Stimulated activated naive CD8-positive, alpha-beta T cell treated with anti-CD3 and anti-CD28 coated beads, Interleukin-15, Interleukin-2, amounts not matched to agents 100 U/mL and 50 U/mL, for 24 hours (primary cell): ENCODE data around the gene SEC24C.
"Not testable (repeated sequence)": the region's sequence is repeated elsewhere in the genome, so short reads cannot be mapped to it uniquely, and the experiment has no call there.

ENCODE experiments used
- ATAC-seq: fragments of 150-1000 bp; cut with Tn5 transposase; one replicate; pipeline ENCODE4 v1.10.0; 2021
- DNase-seq: peaks from one replicate; pipeline ENCODE4 v3.0.0; 2021

The SEC24C gene

DNA sequence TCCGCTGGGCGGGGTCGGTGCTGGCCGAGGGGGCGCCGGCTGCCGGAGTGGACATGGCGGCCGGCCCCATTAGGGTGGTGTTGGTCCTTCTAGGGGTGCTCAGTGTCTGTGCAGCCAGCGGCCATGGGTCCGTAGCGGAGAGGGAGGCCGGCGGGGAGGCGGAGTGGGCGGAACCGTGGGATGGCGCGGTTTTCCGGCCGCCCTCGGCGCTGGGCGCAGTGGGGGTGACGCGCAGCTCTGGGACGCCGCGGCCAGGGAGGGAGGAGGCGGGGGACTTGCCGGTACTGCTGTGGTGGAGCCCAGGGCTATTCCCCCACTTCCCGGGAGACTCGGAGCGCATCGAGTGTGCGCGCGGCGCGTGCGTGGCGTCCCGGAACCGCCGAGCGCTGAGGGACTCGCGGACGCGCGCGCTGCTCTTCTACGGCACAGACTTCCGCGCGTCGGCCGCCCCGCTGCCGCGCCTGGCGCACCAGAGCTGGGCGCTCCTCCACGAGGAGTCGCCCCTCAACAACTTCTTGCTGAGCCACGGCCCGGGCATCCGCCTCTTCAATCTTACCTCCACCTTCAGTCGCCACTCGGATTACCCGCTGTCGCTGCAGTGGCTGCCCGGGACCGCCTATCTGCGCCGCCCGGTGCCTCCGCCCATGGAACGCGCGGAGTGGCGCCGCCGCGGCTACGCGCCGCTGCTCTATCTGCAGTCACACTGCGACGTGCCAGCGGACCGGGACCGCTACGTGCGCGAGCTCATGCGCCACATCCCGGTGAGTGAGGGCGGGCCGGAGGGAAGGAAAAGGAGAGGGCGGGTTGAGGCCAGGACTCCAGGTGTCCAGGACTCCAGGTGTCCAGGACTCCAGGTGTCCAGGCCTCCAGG is 28.3 kb downstream of the SEC24C start:
- DNase-seq = peak; percentile 87
- peak; percentile 76 for ATAC-seq

DNA sequence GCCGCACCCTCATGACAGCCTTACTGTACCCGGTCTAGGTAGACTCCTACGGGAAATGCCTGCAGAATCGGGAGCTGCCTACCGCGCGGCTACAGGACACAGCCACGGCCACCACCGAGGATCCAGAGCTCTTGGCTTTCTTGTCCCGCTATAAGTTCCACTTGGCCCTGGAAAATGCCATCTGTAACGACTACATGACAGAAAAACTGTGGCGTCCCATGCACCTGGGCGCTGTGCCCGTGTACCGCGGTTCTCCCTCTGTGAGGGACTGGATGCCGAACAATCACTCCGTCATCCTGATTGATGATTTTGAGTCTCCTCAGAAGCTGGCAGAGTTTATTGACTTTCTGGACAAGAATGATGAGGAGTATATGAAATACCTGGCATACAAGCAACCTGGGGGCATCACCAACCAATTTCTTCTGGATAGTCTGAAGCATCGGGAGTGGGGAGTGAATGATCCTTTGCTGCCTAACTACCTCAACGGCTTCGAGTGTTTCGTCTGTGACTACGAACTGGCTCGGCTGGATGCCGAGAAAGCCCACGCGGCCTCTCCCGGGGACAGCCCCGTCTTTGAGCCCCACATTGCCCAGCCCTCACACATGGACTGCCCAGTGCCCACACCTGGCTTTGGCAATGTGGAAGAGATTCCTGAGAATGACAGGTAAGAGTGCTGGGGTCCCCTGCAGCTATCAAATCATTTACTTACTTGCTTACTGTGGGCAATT is 29.1 kb downstream of the SEC24C start:
- no peak for ATAC-seq
- peak; percentile 42 for DNase-seq

DNA sequence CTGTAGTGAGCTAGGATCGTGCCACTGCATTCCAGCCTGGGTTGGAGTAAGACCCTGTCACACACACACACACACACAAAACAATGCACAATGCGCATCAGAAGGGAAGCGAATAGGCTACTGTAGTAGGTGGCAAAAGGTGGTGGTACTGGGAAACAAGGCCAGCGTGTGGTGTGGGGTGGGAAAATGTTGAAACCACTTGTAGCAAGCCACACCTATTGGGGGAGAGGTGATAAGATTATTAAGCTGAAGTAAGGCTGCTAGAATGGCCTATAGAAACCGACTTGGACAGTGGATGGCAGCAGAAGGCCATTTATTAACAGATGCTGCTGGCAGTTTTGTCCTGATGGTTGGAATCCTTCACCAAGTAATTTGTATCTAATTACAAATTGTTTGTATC is 30.5 kb downstream of the SEC24C start:
- no peak for DNase-seq

DNA sequence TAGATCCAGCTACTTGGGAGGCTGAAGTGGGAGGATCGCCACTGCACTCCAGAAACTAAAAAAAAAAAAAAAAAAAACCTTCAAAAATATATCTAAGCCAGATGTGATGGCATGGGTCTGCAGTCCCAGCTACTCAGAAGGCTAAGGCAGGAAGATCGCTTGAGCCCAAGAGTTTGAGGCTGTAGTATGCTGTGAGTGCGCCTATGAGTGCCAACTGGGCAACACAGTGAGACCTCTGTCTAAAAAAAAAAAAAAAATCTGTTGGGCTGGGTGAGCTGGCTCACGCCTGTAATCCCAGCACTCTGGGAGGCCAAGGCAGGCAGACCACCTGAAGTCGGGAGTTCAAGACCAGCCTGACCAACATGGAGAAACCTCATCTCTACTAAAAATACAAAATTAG is 34.8 kb downstream of the SEC24C start:
- DNase-seq = no peak

More for the DNA sequence above, 30.5 kb downstream of the SEC24C start:
- ATAC-seq = no peak

DNA sequence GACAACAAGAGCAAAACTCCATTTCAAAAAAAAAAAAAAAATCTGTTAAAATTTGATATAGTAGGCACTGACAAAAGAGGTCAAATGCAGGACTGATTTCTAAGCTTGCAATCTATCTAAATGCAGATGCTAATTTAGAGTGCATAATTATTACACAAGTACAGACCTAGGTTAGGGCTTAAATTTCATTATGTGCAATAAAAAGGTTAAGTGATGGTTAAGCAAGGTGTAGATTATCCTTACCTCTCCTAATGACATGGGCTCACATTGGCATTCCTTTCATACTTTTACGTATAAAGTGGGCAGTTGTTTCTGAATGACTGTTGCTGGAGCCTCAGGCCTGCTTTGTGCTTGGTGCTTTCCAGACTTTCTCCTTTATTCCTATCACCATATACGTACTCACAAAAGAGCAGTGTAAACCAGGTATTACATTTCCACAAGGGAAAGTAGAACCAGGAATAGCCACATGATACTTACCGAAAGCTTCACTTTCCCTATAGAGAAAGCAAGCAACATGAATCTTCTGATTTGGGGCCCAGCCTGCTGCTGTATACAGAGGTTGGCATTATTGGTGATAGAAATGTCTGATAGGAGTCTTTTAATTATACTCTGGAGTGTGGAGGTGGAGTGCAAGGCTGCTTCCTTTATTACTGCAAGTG is 35.5 kb downstream of the SEC24C start:
- DNase-seq = no peak

More for the DNA sequence above, 34.8 kb downstream of the SEC24C start:
- no peak for ATAC-seq

DNA sequence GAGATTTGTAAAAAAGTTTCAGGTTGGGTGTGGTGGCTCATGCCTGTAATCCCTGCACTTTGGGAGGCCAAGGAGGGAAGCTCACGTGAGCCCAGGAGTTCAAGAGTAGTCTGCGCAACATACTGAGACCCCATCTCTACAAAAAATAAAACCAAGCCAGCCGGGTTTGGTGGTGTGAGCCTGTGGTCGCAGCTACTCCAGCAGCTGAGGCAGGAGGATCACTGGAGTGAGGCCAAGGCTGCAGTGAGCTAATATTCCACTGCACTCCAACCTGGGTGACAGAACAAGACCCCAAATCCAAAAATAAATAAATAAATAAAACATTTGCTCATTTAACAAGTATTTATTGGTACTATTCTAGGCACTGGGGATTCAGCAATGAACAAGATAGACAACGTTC is 36.1 kb downstream of the SEC24C start:
- DNase-seq = no peak
- ATAC-seq = no peak

More for the DNA sequence above, 35.5 kb downstream of the SEC24C start:
- no peak for ATAC-seq

DNA sequence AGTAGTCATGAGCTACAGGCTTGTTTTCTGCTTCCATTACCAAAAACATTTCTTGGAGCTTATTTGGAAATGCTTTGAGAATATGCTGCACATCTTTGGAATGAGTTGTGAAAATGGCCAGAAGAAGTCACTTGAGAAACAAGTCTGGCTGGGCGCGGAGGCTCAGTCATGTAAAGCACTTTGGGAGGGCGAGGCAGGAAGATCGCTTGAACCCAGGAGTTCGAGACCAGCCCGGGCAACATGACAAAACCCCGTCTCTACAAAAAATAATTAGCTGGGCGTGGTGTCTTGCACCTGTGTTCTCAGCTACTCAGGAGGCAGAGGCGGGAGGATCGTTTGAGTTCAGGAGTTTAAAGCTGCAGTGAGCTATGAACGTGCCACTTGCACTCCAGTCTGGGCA is 36.8 kb downstream of the SEC24C start:
- DNase-seq = no peak
- ATAC-seq = no peak

DNA sequence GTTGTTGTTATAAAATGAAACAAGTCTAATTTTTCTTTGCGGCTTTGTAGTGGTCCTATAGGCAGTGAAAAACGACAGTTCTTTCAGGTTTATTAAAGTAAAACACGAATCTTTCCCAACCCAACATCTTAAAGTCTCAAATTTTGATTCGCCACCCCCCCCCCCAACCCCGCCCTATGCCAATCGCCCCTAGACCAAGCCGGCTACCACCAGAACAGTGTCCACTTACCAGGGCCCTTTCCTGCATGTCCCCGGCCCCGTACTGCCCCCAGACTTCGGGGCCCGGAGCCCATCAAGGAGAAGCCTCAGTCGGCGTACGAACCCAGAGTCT is 37.3 kb downstream of the SEC24C start:
- DNase-seq = no peak
- ATAC-seq = peak; percentile 2

DNA sequence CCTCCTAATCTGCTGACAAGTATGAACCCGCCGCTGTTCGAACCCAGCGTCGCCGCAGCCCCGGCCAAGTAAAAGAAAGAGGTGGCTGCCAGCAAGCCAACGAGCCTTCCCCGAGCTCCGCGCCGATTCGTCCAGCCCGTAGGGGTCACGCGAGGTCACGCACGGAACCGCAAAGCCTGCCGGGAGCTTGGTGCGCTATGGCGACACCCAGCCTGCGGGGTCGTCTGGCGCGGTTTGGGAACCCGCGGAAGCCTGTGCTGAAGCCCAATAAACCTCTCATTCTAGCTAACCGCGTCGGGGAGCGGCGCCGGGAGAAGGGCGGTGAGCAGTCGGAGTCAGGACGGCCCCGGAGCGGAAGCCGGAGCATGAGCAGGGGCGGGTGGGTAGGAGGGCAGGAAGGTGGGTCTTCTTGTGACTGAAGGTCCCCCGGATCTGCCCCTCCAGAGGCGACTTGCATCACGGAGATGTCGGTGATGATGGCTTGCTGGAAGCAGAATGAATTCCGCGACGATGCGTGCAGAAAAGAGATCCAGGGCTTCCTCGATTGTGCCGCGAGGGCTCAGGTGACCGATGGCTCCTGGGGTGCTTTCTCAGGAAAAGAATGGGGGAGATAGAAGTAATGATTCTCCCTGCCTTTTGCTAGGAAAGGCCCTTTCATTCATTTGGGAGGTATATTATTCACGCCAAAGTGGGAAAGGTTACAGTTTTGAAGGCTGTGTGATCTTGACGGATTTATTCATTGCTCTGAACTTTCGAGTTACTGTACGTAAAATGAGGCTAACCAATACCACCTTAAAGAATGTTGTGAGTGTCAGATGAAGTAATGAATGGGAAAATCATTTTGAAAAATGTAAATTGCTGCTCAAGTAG is 37.9 kb downstream of the SEC24C start, which contains the start of gene CHCHD1:
TSS of gene CHCHD1 (plus strand) at position 170 of the 870 bp plus-strand sequence. CDS start at position 198, 28 bp downstream.
- ATAC-seq (peak; percentile 79), DNase-seq (peak; percentile 94)

DNA sequence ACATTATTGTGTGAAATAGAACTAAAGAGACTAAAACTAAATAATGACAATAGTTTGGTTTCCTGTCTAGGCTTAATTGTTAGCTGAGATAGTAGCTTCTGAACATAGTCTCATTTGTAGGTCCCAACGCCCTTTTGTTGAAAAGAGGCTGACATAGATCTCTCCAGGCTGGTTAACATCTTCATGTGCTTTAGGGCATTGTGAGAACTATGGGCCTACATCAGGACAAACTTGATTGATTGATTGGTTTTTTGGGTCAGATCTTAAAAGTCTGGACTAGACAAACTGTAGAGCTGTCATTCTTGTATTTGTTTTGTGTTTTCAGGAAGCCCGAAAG is 38.5 kb downstream of the SEC24C start:
- no peak for ATAC-seq

DNA sequence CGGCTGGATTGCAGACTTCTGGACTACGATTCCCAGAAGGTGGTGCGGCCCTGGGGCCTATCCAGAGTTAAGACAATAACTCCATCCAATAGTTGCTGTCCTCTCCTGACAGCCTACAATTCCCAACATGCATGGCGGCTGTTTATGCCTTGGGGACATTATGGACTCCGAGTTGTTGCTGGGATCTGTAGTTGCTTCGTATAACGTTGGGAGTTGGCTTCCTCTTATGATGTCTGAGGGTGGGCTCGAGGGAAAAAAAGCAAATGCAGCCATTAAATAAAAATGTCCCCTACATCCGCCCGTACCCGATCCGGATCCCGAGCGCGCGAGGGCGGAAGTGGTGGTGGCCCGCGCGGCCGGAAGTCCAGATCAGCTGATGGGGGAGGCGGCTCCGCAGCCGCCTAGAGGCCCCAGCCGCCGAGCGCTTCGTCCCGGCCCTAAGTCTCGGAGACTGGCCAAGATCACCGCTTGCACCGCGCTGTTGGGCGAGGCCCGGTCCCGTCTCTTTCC is 41.1 kb downstream of the SEC24C start, which contains the start of gene ZSWIM8:
TSS of gene ZSWIM8 (plus strand) at position 396 of the 510 bp plus-strand sequence. CDS start 273 bp downstream, outside the sequence.
- peak; percentile 86 for DNase-seq
- ATAC-seq = peak; percentile 89

More for the DNA sequence above, 38.5 kb downstream of the SEC24C start:
- no peak for DNase-seq

DNA sequence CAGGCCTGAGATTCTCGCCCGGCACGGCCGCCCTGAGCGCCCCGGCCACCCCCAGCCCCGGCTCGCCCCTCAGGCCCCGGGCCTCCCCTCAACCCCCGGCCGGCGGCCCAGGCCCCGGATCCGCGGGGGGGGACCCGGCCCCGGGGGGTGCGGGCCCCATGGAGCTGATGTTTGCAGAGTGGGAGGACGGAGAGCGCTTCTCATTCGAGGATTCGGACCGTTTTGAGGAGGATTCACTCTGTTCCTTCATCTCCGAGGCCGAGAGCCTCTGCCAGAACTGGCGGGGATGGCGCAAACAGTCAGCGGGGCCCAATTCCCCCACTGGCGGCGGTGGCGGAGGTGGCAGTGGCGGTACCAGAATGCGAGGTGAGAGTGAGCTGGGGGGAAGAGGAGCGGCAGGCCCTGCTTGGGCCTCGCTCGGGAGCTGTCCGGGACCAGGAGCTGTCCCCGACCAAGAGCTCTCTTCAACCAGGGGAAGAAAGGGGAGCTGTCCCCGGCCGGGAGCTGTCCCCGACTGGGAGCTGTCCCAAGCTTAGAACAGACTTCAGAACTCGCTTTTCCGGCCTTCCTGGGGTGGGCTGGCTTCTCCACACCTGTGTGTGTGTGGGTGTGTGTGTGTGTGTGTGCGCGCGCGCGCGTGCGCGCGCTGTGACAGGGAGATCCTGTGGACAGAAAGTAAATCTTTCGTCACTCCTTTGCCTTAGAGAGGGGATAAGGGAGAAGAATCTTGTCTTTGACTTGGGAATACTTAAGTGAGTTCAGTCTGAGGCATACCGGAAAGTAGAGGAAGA is 41.7 kb downstream of the SEC24C start:
- DNase-seq (peak; percentile 56), ATAC-seq (no peak)

DNA sequence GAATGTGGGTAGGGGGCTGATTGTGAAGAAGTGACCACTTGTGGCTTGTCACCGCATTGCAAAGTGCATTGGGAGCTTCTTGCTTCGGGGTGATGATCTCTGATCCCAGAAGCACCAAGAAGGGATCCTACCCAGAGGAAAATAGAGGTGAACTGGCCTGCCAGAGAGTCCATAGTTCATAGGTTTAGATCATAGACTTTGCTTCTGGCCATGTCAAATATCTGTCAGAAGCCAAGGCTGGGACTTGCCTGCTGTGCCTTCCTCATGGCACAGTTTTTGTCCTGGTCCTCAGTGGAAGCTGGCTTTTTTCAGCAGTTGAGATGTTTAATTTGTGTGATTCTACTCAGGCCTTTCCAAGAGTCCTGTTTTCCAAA is 42.3 kb downstream of the SEC24C start:
- ATAC-seq = no peak
- no peak for DNase-seq

DNA sequence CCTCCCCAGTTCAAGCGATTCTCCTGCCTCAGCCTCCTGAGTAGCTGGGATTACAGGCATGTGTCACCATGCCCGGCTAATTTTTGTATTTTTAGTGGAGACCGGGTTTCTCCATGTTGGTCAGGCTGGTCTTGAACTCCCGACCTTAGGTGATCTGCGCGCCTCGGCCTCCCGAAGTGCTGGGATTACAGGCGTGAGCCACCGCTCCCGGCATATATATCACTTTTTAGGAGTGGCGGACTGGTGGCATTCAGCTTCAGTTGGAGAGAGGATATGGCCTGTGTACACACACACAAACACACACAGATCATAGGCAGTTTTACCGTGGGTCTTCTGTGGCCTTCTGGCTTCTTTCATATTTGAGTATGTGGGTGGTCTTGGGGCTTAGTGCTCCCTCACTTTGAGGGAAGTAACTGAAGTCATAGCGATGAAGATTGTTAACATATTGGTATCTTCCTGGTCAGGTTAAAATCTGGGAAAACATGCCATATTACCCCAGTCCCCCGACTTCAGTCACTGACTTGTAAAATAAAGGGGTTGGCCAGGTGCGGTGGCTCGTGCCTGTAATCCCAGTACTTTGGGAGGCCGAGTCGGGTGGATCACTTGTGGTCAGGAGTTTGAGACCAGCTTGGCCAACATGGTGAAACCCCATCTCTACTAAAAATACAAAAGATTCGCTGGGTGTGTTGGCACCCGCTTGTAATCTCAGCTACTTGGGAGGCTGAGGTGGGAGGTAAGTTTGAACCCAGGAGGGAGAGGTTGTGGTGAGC is 43.0 kb downstream of the SEC24C start:
- DNase-seq, ATAC-seq: not testable (repeated sequence)

DNA sequence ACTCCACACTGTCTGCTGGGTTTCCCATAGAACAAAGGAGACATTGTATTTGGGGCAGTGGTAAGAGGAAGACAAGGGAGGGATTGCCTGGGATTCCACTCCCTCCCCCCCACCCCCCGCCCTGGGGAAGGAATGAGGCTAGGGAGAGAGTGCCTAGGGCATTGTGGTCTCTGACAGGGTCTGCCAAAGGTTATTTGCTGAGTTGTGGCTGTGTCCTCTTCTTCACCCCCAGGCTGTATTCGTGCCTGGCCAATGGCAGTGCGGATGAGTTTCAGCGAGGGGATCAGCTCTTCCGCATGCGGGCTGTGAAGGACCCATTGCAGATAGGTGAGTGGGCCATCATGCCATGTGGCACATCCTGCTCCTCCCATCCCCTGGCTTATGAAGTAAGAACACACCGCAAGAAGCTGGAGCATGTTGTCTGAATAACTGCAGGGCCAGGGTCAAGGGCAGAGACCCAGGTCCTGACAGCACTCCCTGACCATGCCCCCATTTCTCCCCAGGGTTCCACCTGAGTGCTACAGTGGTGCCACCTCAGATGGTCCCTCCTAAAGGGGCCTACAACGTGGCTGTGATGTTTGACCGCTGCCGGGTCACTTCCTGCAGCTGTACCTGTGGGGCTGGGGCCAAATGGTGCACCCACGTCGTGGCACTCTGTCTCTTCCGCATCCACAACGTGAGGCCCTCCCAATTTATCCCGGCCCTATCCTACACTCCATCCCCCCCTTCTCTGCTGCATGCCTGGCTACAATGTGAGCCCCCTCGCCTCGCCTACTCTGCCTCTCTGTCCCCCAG is 44.9 kb downstream of the SEC24C start:
- ATAC-seq = no peak
- DNase-seq = no peak

DNA sequence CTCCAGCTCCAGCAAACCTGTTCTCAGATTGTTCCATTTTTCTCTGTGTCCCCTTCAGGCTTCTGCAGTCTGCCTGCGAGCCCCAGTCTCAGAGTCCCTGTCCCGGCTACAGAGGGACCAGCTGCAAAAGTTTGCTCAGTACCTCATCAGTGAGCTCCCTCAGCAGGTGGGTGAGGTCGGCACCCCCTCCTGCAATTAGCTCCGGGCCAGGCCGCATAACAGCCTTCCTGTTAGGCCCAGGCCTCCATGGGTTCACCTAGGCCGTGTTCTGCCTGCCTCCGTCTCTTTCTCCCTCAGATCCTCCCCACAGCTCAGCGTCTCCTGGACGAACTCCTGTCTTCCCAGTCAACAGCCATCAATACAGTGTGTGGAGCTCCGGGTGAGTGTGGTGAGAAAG is 45.5 kb downstream of the SEC24C start:
- ATAC-seq (no peak), DNase-seq (no peak)

DNA sequence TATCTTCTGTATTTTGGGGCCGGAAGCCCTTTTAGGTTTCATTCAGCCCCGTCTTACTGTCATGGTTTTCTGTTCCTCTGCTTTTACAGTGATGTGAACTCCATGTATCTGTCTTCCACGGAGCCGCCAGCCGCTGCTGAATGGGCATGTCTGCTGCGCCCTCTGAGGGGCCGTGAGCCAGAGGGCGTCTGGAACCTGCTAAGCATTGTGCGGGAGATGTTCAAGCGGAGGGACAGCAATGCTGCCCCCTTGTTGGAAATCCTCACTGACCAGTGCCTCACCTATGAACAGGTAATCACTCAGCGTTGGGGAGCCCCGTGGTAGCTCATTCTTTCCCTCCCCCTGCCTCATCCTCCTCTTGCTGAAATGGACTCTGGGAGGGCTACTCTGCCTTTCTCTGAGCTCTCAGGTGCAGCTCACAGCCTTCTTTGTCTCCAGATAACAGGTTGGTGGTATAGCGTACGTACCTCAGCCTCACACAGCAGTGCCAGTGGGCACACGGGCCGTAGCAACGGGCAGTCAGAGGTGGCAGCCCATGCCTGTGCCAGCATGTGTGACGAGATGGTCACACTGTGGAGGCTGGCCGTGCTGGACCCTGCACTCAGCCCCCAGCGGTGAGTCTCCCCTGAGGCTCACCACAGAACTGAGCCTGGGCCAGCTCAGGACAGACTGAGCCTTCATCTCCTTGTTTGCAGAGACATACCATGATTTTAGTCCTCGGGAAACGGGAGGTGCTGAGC is 46.9 kb downstream of the SEC24C start:
- DNase-seq = no peak
- no peak for ATAC-seq

DNA sequence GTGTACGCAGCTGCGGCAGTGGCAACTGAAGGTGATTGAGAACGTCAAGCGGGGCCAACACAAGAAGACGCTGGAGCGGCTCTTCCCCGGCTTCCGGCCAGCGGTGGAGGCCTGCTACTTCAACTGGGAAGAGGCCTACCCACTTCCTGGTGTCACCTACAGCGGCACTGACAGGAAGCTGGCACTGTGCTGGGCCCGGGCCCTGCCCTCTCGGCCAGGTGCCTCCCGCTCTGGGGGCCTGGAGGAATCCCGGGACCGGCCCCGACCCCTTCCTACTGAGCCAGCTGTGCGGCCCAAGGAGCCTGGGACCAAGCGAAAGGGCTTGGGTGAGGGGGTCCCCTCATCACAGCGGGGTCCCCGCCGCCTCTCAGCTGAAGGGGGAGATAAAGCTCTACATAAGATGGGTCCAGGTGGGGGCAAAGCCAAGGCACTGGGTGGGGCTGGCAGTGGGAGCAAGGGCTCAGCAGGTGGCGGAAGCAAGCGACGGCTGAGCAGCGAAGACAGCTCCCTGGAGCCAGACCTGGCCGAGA is 47.8 kb downstream of the SEC24C start:
- no peak for ATAC-seq

More for the DNA sequence above, 47.8 kb downstream of the SEC24C start:
- no peak for DNase-seq
